ENCODE results near the gene MRPL19.
A peak's percentile ranks its signal among the peaks of the same experiment; 100 is the strongest.

MRPL19 gene

GRCh38 chr2:75646583-75647425, at the start of gene MRPL19:
MRPL19 (plus strand) TSS chr2:75646783; CDS start chr2:75646808, 25 bp downstream.
- DNase-seq (ENCODE audit: low read depth in 3 of 3): peak; percentile 53 to 67 (median 61)

DNA sequence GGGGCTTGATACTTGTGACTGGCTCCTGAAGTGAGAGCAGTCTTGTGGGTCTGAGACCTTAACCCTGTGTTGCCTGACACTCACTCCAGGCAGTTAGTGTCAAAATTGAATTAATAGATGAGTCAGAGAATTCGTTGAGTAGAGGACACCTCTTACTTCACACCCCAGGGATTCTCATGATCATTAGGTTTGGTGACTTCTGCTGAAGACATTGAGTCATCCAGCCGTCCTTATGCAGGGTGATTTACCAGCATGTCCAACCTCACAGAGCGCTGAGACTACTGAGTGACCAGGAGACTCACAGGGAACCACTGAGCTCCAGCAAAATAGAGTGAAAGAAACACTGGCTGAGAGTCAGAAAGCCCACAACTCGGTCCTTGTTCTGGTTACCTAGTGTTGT, 49.8 kb upstream of the MRPL19 start:
- DNase-seq (ENCODE audit: low read depth in 3 of 3): no peak

DNA sequence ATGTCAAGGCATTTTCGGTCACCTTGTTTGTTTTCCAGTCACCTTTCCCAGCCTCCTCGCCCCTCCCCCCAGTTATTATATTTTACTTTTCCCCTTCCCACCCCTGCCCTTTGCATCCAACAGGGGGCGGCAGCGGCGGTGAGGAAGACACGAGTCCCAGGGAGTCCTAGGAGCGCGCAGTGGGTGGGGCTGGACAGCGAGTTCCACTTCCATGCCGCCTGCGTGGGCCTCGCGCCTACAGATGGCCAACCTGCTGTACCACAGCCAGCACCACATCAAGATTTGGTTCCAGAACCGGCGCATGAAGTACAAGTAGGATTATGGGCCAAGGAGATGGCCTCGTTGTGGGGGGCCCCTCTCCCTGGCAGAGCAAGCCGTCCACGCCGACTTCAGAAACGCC, 48.6 kb upstream of the MRPL19 start:
- DNase-seq (ENCODE audit: low read depth in 3 of 3): no peak

GRCh38 chr2:75598589-75599155, 47.9 kb upstream of the MRPL19 start:
- no peak for DNase-seq (ENCODE audit: low read depth in 3 of 3)

- no peak for DNase-seq (ENCODE audit: low read depth in 3 of 3)
Measured at GRCh38 chr2:75600461-75601011, 46.0 kb upstream of the MRPL19 start.

- no peak for DNase-seq (ENCODE audit: low read depth in 3 of 3)
Measured at GRCh38 chr2:75602724-75603342, 43.8 kb upstream of the MRPL19 start.

DNA sequence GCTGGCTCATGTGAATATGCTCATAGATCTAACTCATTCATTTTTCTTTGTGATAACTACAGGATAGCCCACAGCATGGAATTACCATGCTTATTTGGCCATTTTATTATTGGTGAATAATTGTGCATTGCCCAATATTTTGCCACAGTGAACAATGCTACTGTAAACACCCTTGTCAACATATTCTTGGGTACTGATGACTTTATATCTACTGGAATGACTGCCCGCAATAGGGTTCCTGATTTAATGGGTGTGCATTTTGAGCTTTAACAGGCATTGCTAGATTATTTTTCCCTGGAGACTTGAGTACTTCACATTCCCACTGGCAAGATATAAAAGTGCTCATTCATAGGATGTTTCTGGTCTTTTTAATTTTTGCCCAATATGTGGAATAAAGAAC, 43.1 kb upstream of the MRPL19 start:
- DNase-seq (ENCODE audit: low read depth in 3 of 3): no peak

DNA sequence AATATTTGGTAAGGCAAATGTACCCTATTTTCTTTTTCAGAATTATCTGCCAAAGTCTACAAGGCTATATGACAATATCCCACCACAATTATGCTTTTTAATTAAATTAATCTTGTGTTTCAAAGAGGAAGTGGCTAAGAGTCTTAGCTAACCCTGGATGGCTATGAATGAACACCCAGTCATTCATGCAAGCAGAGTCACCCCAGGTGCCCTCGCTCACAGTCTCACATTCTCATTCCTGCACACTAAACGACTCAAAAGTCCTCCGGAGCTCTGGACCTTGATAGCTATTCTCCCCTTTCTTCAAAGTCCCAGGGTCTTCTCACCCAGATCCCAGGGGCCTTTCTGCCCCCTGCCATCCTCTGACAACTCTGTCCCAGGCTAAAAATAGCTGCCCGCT, 42.1 kb upstream of the MRPL19 start:
- DNase-seq (ENCODE audit: low read depth in 3 of 3): no peak

DNA sequence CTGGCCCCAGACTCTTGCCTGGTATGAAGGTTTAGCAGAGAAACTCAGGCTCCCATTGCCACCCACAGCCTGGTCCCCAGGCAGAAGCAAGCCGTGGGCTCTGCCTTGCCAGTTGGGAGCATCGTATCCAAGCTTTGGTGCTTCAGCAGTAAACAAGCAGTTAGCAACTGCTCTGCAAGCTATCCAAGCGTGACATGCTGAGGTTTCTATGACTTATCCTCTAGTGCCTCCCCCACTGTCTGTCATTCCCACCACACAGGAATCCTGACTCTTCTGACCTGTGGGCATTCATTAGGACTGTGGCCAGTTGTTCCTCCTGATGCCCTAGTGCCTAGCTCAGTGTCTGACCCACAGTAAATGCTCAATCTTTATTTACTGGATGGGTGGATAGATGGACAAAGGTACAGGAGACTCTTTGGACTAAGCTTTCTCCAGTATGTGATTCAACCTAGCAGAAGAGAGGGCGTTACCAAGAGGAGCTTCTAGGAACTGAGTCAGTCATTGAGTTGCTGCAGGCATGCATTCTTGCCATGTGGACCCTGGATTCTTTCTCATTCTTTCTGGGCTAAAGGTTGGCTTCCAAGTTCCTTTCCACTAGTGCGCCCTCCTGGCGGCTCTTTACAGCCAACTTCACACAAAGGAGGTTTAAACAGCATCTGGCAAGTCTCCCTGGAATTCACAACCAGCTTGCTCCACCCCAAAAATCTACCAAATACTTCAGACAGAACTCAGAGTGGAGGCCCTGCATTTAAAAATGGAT, 40.6 kb upstream of the MRPL19 start:
- no peak for DNase-seq (ENCODE audit: low read depth in 3 of 3)

DNA sequence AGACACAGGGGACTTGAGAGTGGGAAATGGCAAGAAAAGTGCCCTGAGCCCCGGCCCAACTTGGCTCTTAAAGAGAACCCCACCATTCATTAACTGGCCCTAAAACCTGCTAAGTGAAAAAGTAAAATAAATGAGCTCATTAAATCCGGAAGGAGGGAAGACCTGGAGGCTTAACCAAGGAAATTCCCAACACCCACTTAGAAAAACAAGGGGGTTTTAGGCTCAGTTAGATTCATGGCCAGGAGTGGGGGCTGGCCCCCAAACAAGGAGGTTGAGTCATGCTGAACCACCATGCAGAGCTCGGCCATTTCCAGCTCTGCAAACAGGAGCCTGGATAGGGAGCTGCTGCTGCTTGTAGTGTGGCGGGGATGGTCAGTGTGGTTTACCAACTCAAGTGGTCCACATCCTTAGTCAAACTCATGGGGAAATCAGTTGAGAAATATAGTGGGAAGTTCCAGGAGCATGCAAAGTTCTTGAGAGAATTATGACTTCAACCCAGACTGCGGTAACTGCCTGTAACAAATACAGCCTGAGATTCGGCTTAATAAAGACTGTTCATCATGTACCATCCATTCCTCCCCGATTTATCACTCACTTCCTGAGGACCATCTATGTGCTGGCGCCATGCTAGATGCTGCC, 39.7 kb upstream of the MRPL19 start:
- no peak for DNase-seq (ENCODE audit: low read depth in 3 of 3)

GRCh38 chr2:75607400-75607798, 39.2 kb upstream of the MRPL19 start:
- no peak for DNase-seq (ENCODE audit: low read depth in 3 of 3)

DNA sequence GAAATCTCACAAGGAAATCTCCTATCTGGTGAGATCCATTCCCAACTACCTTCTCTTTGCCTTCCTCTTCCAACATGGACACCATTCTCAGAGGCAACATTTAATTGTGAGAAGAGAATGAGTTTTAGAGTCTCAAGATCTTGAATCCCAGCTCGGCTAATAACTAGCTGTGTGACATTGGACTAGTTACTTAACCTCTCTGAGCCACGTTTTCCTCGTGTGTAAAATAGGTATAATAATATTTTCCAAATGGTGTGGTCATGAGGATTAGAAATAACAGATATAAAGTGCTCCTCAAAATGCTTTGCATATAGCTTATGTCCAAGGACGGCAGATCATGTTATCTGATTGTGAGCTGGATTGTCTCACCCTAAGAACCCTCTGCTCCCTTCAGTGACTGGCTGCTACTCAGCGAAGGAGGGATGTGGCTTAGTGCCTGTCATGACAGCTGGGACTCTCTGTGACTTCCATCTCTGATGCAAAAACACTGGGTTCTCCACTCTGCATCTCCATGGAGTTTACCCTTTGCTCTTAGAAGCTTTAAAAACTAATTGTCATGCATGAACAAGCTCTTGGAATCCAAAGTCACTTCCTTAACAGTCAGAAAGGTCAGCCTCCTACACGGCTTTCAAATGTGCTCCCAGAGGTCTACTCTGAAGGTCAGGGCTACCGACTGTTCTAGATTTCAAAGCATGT, 38.4 kb upstream of the MRPL19 start:
- DNase-seq (ENCODE audit: low read depth in 3 of 3): no peak

DNA sequence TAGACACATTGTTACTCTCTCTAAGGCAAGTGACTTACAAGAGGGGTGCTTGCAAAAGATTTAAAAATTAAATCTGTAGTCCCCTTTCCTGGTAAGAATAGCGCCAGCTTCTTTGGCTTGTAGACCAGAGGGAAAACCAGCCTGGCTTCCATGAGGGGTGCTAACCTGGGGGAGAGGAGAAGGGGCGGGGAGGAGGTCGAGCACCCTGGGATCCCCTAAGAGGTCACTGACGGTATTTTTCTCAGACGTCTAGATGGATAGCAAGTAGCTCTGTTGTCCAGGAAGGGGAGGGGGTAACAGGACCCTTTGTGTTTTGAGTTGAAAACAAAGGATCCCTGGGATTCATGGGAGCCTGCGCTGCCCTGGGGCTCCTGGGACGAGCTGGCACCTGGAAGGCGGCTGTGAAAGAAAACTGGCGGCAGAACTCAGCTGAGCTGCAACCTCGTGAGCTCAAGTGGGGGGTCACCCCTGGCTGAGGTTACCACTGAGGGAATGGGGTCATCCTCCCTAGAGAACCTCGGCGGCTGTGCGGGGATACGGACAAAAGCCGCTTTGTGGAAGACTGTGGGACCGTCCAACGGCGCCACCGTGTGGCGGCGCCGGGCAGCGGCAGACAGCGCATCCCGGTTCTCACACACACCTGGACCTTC, 37.8 kb upstream of the MRPL19 start:
- DNase-seq (ENCODE audit: low read depth in 3 of 3): peak; percentile 19 to 21 (median 21)

GRCh38 chr2:75609334-75609689, 37.3 kb upstream of the MRPL19 start:
- no peak for DNase-seq (ENCODE audit: low read depth in 3 of 3)

GRCh38 chr2:75609937-75610508, 36.6 kb upstream of the MRPL19 start:
- DNase-seq (ENCODE audit: low read depth in 3 of 3): no peak

- no peak for DNase-seq (ENCODE audit: low read depth in 3 of 3)
Measured at GRCh38 chr2:75610671-75611070, 35.9 kb upstream of the MRPL19 start.

DNA sequence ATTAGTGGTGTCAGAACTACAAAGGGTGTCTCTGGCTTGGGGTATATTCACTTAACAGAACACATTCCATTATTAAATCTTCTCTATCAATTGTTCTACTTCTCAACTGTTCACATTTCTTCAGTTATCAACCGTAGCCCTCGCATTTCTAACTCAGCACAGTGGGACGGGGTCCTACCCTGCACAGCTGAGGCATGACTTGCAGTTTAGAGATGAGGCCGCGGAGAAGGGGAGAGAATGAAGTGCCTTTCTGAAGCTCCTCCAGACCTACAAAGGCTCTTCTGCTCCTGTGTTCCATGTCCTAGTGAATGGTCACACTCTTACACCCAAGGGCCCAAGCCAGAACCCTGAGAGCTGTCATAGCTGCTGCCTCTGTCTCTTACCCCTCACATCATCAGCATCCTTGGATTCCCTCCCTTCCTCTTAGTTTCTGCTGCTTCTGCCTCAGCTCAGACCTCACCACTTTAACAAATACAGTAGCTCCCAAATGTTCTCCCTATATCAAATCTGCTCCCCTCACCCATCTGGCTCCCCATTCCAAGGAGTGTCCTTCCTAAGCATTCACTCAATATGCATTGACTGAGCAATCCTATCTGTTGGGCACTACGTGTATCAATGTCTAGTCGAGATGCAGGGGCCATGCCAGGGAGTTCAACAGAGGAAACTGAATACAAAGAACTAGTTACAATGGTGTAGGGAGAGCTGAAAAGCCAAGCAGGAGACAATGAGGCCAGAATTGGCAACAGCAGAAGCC, 34.3 kb upstream of the MRPL19 start:
- DNase-seq (ENCODE audit: low read depth in 3 of 3): no peak

- no peak for DNase-seq (ENCODE audit: low read depth in 3 of 3)
Measured at GRCh38 chr2:75612862-75613243, 33.7 kb upstream of the MRPL19 start.

DNA sequence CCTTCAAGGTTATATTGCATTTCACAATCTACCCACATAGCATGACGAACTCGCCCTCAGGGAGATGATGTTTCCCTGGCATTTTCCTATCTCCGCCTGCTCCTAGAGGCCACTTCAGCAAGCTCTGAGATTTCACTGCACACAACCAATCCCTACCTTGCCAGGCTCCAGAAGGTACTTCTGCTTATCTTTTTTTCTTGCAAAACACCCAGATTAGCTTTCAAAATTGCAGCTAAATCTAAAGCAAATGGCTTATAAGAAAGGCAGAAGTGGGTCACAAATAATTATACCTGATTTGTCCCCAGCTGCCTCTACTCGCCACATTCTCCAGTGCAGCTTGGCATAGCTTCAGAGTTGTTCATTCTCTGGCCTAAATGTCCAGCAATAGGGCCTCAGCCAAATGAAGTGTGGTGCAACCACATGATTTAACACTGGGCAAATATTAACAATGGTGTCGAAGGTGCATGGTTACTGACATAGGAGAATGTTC, 32.4 kb upstream of the MRPL19 start:
- no peak for DNase-seq (ENCODE audit: low read depth in 3 of 3)
